Kidney tubule cell (primary cell): Measurements from ENCODE around the gene KLHL5.

Source experiments
- DNase-seq: peaks from one replicate; pipeline ENCODE4 v3.0.0-alpha.2; 2018; ENCODE audit warnings: low spot score

The KLHL5 gene

GRCh38 chr4:39043861-39044363, 18.1 kb upstream of the KLHL5 start:
- DNase-seq, result peak; percentile 30

DNA sequence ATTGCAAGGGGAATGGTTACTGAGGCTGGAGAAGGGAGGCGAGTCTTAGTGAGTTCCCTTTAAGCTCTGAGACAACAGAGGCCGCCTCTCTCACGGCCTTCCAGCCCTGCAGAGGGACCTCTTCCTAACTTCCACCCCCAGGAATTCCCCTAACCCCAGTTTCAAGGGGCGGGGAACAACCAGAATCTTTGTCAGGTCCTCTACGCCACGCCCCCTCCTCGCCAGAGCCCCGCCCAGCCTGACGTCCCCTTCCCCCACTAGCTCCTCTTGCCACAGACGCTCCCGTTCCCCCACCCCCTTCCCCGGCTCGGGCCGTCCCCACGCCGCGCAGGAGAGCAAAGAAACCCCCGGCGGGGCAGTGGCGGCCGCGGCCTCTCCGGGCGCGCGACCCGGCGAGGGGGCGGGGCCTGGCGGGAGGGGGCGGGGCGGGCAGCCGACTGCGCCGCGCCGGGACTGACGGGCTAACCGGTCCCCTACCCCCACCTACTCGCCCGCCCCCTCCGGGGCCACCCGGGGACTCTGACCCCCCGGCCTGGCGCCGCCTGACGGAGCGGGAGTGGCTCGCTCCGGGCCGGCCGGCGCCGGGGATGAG, 17.6 kb upstream of the KLHL5 start:
- DNase-seq, result peak; percentile 94

DNA sequence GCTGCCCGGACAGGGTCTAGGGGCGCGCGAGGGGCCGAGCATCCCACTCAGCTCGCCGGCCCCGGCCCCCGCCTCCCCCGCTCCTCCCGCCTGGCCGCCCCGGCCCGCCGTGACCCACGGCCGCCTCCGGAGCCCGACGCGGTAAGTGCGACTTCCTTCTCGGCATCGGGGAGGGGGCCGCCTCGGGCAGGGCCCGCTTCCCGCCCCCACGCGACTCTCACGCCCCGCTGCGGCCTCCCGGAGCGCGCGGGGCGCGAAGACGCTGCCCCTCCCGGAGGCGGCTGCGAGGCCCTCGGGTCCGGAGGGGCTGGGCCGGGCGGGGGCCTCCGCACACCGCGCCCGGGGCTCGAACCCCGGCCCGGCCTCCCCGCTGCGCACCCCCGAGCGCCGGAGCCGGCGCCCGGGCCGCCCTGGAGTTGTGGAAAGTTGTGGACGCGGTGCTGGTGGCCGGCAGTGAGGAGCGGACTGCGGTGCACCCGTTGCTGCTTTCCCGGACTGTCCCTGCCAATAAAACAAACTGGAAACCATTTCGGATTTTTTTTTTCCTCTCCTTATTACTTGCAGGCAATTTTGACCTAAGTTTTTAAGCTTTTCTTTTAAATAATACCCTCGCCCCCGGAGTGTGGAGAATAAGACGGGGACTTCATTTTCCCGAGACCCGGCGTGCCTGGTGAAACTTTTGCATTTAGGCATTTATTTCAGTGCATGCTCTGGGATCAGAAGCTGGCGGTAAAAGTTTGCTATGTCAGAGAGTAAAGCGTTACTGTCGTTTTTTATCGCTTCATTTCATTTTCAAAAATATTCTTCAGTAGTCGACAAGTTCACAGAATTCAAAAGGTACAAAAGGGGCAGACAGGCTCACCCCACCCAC, 16.8 kb upstream of the KLHL5 start:
- peak; percentile 49 for DNase-seq

DNA sequence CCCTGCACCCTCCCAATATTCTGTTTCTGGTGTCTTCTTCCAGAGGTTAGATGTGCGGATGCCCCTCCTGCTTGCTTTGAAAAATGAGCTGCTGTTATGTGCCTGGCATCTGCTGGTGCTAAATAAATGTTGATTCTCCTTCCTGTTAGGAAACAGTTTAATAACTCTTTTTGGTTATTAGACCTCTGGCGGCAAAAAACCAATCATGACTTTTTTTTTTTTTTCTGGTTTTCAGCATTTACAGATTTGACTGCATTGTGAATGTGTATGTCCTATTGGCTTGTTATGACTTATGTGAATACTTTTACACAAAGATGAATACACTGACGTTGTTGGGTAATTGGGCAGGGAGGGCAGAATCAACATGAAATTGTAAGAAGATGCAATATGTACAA, 16.2 kb upstream of the KLHL5 start:
- DNase-seq, result peak; percentile 22

DNA sequence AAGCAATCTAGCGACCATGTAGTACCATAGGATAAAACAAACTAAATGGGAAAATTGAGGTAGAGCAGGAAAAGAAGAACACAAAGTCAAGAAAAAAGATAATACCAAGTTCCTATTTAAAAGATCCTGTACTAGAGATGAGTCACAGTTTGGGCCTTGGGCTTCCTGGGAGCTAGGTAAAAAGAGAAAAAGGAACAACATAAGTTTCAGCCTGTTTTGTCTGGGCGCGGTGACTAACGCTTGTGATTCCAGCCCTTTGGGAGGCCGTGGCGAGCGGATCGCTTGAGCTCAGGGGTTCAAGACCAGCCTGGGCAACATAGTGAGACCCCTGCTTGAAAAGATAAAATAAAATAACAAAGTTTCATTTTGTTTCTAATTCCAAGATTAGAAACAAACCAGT, 15.8 kb upstream of the KLHL5 start:
- peak; percentile 53 for DNase-seq

GRCh38 chr4:39047681-39048080, 14.4 kb upstream of the KLHL5 start:
- DNase-seq, result no peak

GRCh38 chr4:39048311-39048710, 13.7 kb upstream of the KLHL5 start:
- no peak for DNase-seq

GRCh38 chr4:39050590-39050989, 11.4 kb upstream of the KLHL5 start:
- DNase-seq, result no peak

- DNase-seq, result no peak
Observed at GRCh38 chr4:39051492-39051891, 10.5 kb upstream of the KLHL5 start.

DNA sequence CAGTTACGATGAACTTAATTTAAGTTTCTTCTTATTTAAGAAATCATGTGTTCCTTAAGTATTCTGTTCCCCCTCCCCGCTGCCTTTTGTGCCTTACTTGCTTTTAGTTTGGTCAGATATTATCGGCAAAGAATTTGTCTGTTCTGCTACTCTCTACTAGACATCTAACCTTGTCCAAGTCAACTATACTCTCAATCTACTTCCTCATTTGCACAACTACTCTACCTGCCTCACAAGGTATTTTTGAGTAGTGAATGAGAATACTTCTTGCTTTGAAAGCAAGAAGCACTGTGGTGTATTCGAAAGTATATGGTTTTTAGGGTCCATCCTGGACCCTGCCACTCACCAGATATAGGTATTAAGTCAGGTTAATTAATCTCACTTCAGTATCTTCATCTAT, 8.0 kb upstream of the KLHL5 start:
- DNase-seq, result no peak

GRCh38 chr4:39054497-39054896, 7.5 kb upstream of the KLHL5 start:
- peak; percentile 5 for DNase-seq

DNA sequence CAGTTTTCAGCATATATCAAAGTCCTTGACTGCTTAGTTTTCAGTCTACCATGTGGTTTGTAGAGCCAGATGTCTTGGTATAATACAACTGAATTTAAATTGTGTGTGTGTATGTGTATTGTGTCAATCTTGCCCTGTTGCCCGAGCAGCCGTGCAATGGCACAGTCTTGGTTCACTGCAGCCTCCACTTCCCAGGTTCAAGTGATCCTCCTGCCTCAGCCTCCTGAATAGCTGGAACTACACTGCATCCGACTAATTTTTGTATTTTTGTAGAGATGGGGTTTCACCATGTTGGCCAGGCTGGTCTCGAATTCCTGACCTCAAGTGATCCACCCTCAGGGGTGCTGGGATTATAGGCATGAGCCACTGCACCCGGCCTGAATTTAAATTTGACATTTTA, 6.0 kb upstream of the KLHL5 start:
- DNase-seq, result no peak

GRCh38 chr4:39061457-39061856, 575 bp upstream of the KLHL5 start:
- DNase-seq, result no peak

GRCh38 chr4:39062770-39063097, 702 bp downstream of the KLHL5 start:
- no peak for DNase-seq

DNA sequence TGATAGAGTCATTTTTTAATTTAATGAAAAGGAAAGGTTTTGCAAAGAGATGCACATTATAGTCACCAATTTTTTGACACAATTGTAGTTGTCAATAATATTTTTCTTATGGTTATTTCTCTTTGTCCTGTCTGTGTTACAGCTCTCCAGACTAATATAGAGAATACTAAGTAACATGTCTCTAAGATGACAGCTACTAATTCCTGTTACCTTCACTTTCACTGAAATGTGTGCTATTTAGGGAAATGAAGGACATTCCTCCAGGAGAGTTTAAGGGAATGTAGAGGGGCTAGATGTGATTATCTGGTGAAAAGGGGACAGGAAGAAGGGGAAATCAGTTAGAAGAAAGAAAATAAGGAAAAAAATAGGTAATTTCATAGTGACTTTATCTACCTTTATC, 1.4 kb downstream of the KLHL5 start:
- no peak for DNase-seq

GRCh38 chr4:39066371-39066770, 4.3 kb downstream of the KLHL5 start:
- DNase-seq, result no peak

GRCh38 chr4:39067031-39067430, 5.0 kb downstream of the KLHL5 start:
- DNase-seq, result no peak

GRCh38 chr4:39067451-39067850, 5.4 kb downstream of the KLHL5 start:
- DNase-seq, result peak; percentile 26

- DNase-seq, result no peak
Observed at GRCh38 chr4:39068907-39069306, 6.9 kb downstream of the KLHL5 start.

GRCh38 chr4:39078829-39079228, 16.8 kb downstream of the KLHL5 start:
- DNase-seq, result no peak

GRCh38 chr4:39083164-39083563, 21.1 kb downstream of the KLHL5 start:
- peak; percentile 28 for DNase-seq

GRCh38 chr4:39085891-39086290, 23.9 kb downstream of the KLHL5 start:
- DNase-seq, result no peak

DNA sequence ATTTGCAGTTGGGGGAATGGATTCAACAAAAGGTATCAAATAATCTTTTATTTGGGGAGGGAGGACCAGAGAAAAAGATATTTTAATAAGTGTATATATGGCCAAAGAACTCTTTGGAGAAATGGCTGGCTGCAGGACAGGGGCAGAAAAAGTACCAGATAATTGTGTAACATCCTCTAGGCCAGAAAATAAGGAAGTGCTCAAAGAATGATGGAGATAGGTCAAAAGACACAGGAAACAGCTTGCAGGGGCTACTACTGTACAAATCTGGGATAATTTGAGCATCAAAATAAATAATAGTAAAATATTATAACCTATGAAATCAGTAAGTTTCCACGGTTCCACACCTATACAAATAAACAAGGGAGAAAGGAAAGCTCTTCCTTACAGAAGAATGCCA, 34.8 kb downstream of the KLHL5 start:
- DNase-seq, result no peak

GRCh38 chr4:39097290-39097689, 35.3 kb downstream of the KLHL5 start:
- DNase-seq, result no peak
